CD4-positive, alpha-beta T cell treated with Interleukin-21 for 1 hour (primary cell): ENCODE results near the gene ZNF680.
"Not testable (repeated sequence)": the region's sequence is repeated elsewhere in the genome, so short reads cannot be mapped to it uniquely, and the experiment has no call there.

Experiments
- DNase-seq: peaks from one replicate; pipeline ENCODE4 v3.0.0-alpha.2; 2020

Gene ZNF680

GRCh38 chr7:64554188-64554587 lies 8.7 kb downstream of the ZNF680 start:
- DNase-seq = not testable (repeated sequence)

GRCh38 chr7:64551375-64552142 lies 11.3 kb downstream of the ZNF680 start:
- no peak for DNase-seq

GRCh38 chr7:64544010-64544409 lies 18.9 kb downstream of the ZNF680 start:
- no peak for DNase-seq

- peak; percentile 17 for DNase-seq
Measured at GRCh38 chr7:64541438-64542359, 21.2 kb downstream of the ZNF680 start.

- DNase-seq = no peak
Measured at GRCh38 chr7:64533756-64534155, 29.1 kb downstream of the ZNF680 start.

- DNase-seq = no peak
Measured at GRCh38 chr7:64528770-64529169, 34.1 kb downstream of the ZNF680 start.

GRCh38 chr7:64521409-64521984 lies 41.4 kb downstream of the ZNF680 start:
- no peak for DNase-seq

- no peak for DNase-seq
Measured at GRCh38 chr7:64516451-64516850, 46.4 kb downstream of the ZNF680 start.

GRCh38 chr7:64515781-64516180 lies 47.1 kb downstream of the ZNF680 start:
- DNase-seq = no peak

GRCh38 chr7:64515330-64515729 lies 47.5 kb downstream of the ZNF680 start:
- no peak for DNase-seq

GRCh38 chr7:64509583-64509982 lies 53.3 kb downstream of the ZNF680 start:
- DNase-seq = no peak

- DNase-seq = no peak
Measured at GRCh38 chr7:64504581-64505120, 58.2 kb downstream of the ZNF680 start.

- DNase-seq = no peak
Measured at GRCh38 chr7:64498270-64498669, 64.6 kb downstream of the ZNF680 start.

- DNase-seq = no peak
Measured at GRCh38 chr7:64494912-64495461, 67.9 kb downstream of the ZNF680 start.

- no peak for DNase-seq
Measured at GRCh38 chr7:64485623-64486022, 77.2 kb downstream of the ZNF680 start.
